MCF 10A (cell line): ENCODE results near the gene BMERB1. TPM values are rescaled to one million over a fixed set of nuclear protein-coding genes. Genes with fewer than 3 reads are reported as not detected.

Experiments
- BruUV-seq: library from RNA; stranded (reverse); fragments of 400-500 nt; replicated peaks from 2 replicates; lab custom pipeline; 2021; lab: Mats Ljungman, UMichigan
- CTCF ChIA-PET: fragments of 300-600 bp; sonication (Branson Sonifier 250); formaldehyde crosslinking; extraction: SDS; loops from one replicate; lab custom pipeline; 2021; ENCODE audit warnings: antibody characterized with exemption, inconsistent platforms; lab: Yijun Ruan, JAX
- POLR2A ChIA-PET: fragments of 300-600, 350-650 bp; sonication (Branson Sonifier 250); formaldehyde crosslinking; extraction: SDS; loops from one replicate; lab custom pipeline; 2020; ENCODE audit warnings: antibody characterized with exemption, inconsistent platforms; lab: Yijun Ruan, JAX
- DNase-seq: peaks from one replicate; pipeline ENCODE4 v3.0.0-alpha.2; 2018; ENCODE audit not compliant: unreplicated experiment
- H3K27ac Mint-ChIP-seq: one replicate; pipeline ENCODE4 v1.8.0; 2022; ENCODE audit warnings: mild to moderate bottlenecking, low read depth, mixed read lengths; ENCODE audit not compliant: unreplicated experiment
- H3K27me3 Mint-ChIP-seq: one replicate; pipeline ENCODE4 v1.8.0; 2022; ENCODE audit warnings: mixed read lengths; ENCODE audit not compliant: insufficient read depth, unreplicated experiment
- H3K36me3 Mint-ChIP-seq: one replicate; pipeline ENCODE4 v1.8.0; 2022; ENCODE audit warnings: mild to moderate bottlenecking, moderate library complexity, mixed read lengths; ENCODE audit not compliant: insufficient read depth, unreplicated experiment
- H3K4me1 Mint-ChIP-seq: one replicate; pipeline ENCODE4 v1.8.0; 2022; ENCODE audit warnings: mixed read lengths; ENCODE audit not compliant: insufficient read depth, unreplicated experiment
- H3K4me3 Mint-ChIP-seq: one replicate; pipeline ENCODE4 v1.8.0; 2022; ENCODE audit warnings: mild to moderate bottlenecking, moderate library complexity, mixed read lengths; ENCODE audit not compliant: unreplicated experiment
- H3K9me3 Mint-ChIP-seq: one replicate; pipeline ENCODE4 v1.8.0; 2022; ENCODE audit warnings: mixed read lengths; ENCODE audit not compliant: unreplicated experiment
- CTCF ChIP-seq: fragments of 200-600 bp; IDR thresholded peaks from one replicate; pipeline ENCODE4 v1.8.0; 2022; ENCODE audit warnings: antibody characterized with exemption, mild to moderate bottlenecking; ENCODE audit not compliant: unreplicated experiment
- intact Hi-C: fragments of 100-400 bp; cut with micrococcal nuclease; formaldehyde crosslinking; loops from 2 replicates; pipeline ENCODE4 v1.14.1; 2022
- total RNA-seq: library from RNA; stranded (reverse); gene quantifications from 2 replicates; pipeline ENCODE4 v1.2.3, GENCODE V29; 2022

Gene BMERB1
- total RNA-seq, 1 experiment from 2014 or later, result 3.3 TPM

GRCh38 chr16:15490123-15490711 lies 55.8 kb downstream of the BMERB1 start:
- H3K4me3 Mint-ChIP-seq, result no peak overlapping the region
- TF ChIP-seq CTCF, result no peak
- no TSS peak for BruUV-seq
- ChIA-PET CTCF (interaction anchor here (0.9 kb wide), 1 partner anchor 194 kb away, joined by 4 read pairs; no protein-coding TSS in a partner anchor), POLR2A (no interaction called here)
- no peak overlapping the region for H3K27ac Mint-ChIP-seq
- intact Hi-C loops, result no loop called here
- H3K36me3 Mint-ChIP-seq, result no peaks in the 10 kb centered on the region
- no peak for DNase-seq
- no peaks in the 10 kb centered on the region for H3K27me3 Mint-ChIP-seq
- H3K9me3 Mint-ChIP-seq, result no peaks in the 10 kb centered on the region
- peaks cover 19% of the 10 kb centered on the region for H3K4me1 Mint-ChIP-seq

GRCh38 chr16:15491411-15491810 lies 57.0 kb downstream of the BMERB1 start:
- no peak for DNase-seq
- Mint-ChIP-seq H3K36me3 (no peaks in the 10 kb centered on the region), H3K4me3 (no peak overlapping the region), H3K4me1 (peaks cover 19% of the 10 kb centered on the region), H3K9me3 (no peaks in the 10 kb centered on the region), H3K27ac (no peak overlapping the region), H3K27me3 (no peaks in the 10 kb centered on the region)
- CTCF ChIA-PET, result no interaction called here
- POLR2A ChIA-PET, result no interaction called here
- TF ChIP-seq CTCF, result no peak
- intact Hi-C loops, result no loop called here
- BruUV-seq, result no TSS peak

GRCh38 chr16:15492091-15492740 lies 57.8 kb downstream of the BMERB1 start:
- ChIA-PET CTCF (no interaction called here), POLR2A (no interaction called here)
- TF ChIP-seq CTCF, result no peak
- DNase-seq, result no peak
- intact Hi-C loops, result no loop called here
- no peaks in the 10 kb centered on the region for H3K36me3 Mint-ChIP-seq
- H3K4me1 Mint-ChIP-seq, result peaks cover 19% of the 10 kb centered on the region
- no peaks in the 10 kb centered on the region for H3K27me3 Mint-ChIP-seq
- no peaks in the 10 kb centered on the region for H3K9me3 Mint-ChIP-seq
- H3K27ac Mint-ChIP-seq, result no peak overlapping the region
- BruUV-seq, result no TSS peak
- no peak overlapping the region for H3K4me3 Mint-ChIP-seq

- ChIA-PET CTCF (no interaction called here), POLR2A (interaction anchor here (0.7 kb wide), 1 partner anchor 421 kb away, joined by 4 read pairs; no protein-coding TSS in a partner anchor)
- no peak for DNase-seq
- Mint-ChIP-seq H3K27me3 (no peaks in the 10 kb centered on the region), H3K9me3 (no peaks in the 10 kb centered on the region), H3K36me3 (no peaks in the 10 kb centered on the region), H3K4me3 (no peak overlapping the region), H3K4me1 (peaks cover 19% of the 10 kb centered on the region), H3K27ac (no peak overlapping the region)
- intact Hi-C loops, result no loop called here
- BruUV-seq, result no TSS peak
- no peak for TF ChIP-seq CTCF
Measured at GRCh38 chr16:15493466-15494180, 59.2 kb downstream of the BMERB1 start.
